IPS-18a (cell line): ENCODE data around the gene NUP160.
A peak's percentile ranks its signal among the peaks of the same experiment; 100 is the strongest.

Experiments used
- H3K27ac ChIP-seq: one replicate; pipeline ENCODE4 v1.5.1; 2013; ENCODE audit warnings: low read length
- H3K27me3 ChIP-seq: one replicate; pipeline ENCODE4 v1.6.1; 2013; ENCODE audit warnings: mild to moderate bottlenecking, low read length; ENCODE audit not compliant: control insufficient read depth, insufficient read depth
- H3K36me3 ChIP-seq: one replicate; pipeline ENCODE4 v1.6.1; 2013; ENCODE audit warnings: low read depth, low read length; ENCODE audit not compliant: control insufficient read depth
- H3K4me1 ChIP-seq: one replicate; pipeline ENCODE4 v1.6.1; 2013; ENCODE audit warnings: low read depth, low read length; ENCODE audit not compliant: control insufficient read depth
- H3K4me3 ChIP-seq: one replicate; pipeline ENCODE4 v1.5.1; 2013; ENCODE audit warnings: low read length
- H3K9ac ChIP-seq: one replicate; pipeline ENCODE4 v1.6.1; 2013; ENCODE audit warnings: mild to moderate bottlenecking, low read length, moderate library complexity
- H3K9me3 ChIP-seq: one replicate; pipeline ENCODE4 v1.6.1; 2013; ENCODE audit warnings: low read depth, low read length; ENCODE audit not compliant: control insufficient read depth

NUP160 gene

GRCh38 chr11:47857892-47858543 is 9.9 kb upstream of the NUP160 start:
- Histone ChIP-seq H3K9me3 (no peaks in the 10 kb centered on the region), H3K9ac (no peak overlapping the region), H3K4me1 (no peaks in the 10 kb centered on the region), H3K36me3 (no peaks in the 10 kb centered on the region), H3K27me3 (no peaks in the 10 kb centered on the region), H3K27ac (no peak overlapping the region), H3K4me3 (no peak overlapping the region)

DNA sequence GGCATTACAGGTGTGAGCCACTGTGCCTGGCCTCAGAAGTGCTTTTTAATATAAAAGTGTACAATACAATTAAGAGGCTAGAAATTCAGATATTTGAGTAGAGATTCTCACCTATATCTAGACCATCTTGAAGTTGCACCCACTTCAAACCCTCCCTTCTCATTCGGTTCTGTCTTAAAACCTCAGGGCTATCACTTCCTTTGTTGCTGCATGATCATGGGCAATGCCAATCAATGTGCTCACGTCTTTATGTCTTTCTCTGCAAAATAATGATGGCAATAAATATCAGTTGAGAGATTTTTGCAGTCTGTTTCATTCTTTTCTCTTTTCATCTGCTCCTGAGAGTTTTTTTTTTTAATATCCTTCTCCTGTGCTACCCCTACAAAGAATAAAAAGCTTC is 9.3 kb upstream of the NUP160 start:
- Histone ChIP-seq H3K4me3 (no peak overlapping the region), H3K4me1 (no peaks in the 10 kb centered on the region), H3K9me3 (no peaks in the 10 kb centered on the region), H3K36me3 (no peaks in the 10 kb centered on the region), H3K27ac (no peak overlapping the region), H3K9ac (no peak overlapping the region), H3K27me3 (no peaks in the 10 kb centered on the region)

DNA sequence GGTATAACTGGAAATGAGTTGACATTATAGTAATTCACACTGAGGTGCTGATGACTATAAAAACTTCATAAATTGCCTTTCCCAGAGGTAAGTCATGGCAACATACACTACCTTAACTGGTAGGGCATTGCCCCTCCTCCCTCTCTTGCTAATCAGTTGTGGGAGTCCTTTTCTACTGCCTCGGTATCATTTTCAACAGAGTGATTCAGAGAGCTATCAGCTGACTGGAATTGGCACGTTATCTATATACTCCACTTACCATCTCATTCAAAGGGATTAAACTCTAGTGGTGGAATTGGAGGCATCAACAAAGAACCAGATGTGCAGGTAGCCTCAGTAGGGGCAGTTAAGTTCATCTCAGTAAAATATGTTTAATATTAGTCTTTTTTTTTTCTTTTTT is 8.0 kb upstream of the NUP160 start:
- H3K9ac ChIP-seq: no peak overlapping the region

DNA sequence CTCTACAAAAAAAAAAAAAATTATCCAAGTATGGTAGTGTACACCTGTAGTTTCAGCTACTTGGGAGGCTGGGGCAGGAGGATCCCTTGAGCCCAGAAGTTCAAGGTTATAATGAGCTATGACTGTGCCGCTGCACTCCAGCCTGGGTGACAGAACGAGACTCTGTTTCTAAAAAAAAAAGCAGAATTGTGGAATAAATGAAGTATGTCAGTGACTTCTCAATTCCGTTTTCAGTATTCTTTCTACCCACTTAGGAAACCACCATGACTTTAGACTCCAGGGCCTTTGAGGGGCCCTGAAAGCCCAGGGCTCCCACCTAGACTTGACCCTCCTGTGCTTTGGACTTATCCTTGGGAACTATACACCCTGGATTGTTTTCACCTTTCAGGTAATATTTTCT is 6.5 kb upstream of the NUP160 start:
- Histone ChIP-seq H3K4me1 (no peaks in the 10 kb centered on the region), H3K36me3 (no peaks in the 10 kb centered on the region), H3K9ac (no peak overlapping the region), H3K4me3 (no peak overlapping the region), H3K27me3 (no peaks in the 10 kb centered on the region), H3K27ac (no peak overlapping the region), H3K9me3 (no peaks in the 10 kb centered on the region)

More for the DNA sequence above, 8.0 kb upstream of the NUP160 start:
- Histone ChIP-seq H3K4me3 (no peak overlapping the region), H3K27ac (no peak overlapping the region), H3K4me1 (no peaks in the 10 kb centered on the region), H3K36me3 (no peaks in the 10 kb centered on the region), H3K9me3 (no peaks in the 10 kb centered on the region), H3K27me3 (no peaks in the 10 kb centered on the region)

DNA sequence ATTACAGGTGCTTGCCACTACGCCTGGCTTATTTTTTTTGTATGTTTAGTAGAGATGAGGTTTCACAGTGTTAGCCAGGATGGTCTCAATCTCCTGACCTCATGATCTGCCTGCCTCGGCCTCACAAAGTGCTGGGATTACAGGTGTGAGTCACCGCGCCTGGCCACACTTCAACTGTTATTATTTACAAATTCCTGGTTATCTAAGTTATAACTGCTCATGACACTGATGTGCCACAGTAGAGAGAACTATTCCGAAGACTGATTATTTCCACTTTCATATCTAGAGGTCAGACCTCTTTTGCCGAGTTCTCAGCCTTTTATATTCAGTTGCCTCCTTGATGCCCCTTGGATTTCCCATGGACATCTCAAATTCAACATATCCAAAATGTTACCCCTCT is 3.9 kb upstream of the NUP160 start:
- Histone ChIP-seq H3K36me3 (peaks cover 2% of the 10 kb centered on the region), H3K4me3 (no peak overlapping the region), H3K4me1 (peaks cover 9% of the 10 kb centered on the region)

DNA sequence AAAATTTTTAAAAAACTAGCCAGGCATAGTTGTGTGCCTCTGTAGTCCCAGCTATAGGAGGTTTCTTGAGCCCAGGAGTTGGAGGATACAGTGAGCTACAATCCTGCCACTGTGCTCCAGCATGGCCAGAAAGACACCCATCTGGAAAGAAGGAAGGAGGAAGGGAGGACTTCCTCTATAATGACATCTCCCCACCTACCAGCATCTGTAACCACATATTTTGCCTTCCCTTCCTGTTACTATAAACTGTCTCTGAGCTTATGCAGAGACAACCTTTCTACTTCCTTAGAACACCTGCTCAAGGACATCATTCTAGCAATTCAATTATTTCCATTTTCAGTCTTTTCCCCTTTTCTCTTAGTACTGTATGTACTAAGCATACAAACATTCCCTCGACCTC is 2.2 kb upstream of the NUP160 start:
- peaks cover 17% of the 10 kb centered on the region for H3K36me3 ChIP-seq
- H3K27ac ChIP-seq: no peak overlapping the region
- H3K9me3 ChIP-seq: no peaks in the 10 kb centered on the region
- peaks cover 11% of the 10 kb centered on the region for H3K4me1 ChIP-seq
- no peak overlapping the region for H3K9ac ChIP-seq
- no peaks in the 10 kb centered on the region for H3K27me3 ChIP-seq
- H3K4me3 ChIP-seq: no peak overlapping the region

More for the DNA sequence above, 3.9 kb upstream of the NUP160 start:
- Histone ChIP-seq H3K9ac (no peak overlapping the region), H3K27me3 (no peaks in the 10 kb centered on the region), H3K27ac (no peak overlapping the region), H3K9me3 (no peaks in the 10 kb centered on the region)

DNA sequence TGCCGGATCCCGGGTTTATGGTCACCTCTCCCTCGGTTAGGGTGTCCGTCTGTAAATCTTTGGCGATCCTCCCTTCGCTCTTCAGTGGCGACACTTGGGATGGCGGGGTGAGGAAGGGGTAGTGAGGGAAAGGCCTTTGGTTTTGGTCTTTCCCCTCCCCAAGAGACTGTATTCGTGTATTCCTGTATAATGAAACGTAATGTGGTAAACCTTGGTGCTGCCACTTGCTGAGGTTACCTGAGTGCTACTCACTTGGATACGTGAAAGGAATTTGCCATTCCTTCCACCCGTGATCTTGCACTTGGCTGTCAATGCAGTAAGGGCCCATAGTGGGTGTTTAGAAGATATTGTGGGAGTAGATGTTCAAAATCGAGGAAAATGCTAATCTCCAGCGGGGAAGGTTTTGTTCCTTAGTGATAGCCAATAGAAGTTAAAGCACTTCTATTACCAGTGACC is 578 bp upstream of the NUP160 start:
- H3K4me3 ChIP-seq: peak overlapping the region; percentile 98
- peaks cover 11% of the 10 kb centered on the region for H3K4me1 ChIP-seq
- H3K9ac ChIP-seq: peak overlapping the region; percentile 100
- H3K27me3 ChIP-seq: no peaks in the 10 kb centered on the region
- H3K36me3 ChIP-seq: peaks cover 26% of the 10 kb centered on the region
- H3K9me3 ChIP-seq: no peaks in the 10 kb centered on the region
- peak overlapping the region; percentile 72 for H3K27ac ChIP-seq

GRCh38 chr11:47847537-47847891 is 636 bp downstream of the NUP160 start:
- H3K9ac ChIP-seq: peak overlapping the region; percentile 100
- H3K4me1 ChIP-seq: peaks cover 11% of the 10 kb centered on the region
- H3K36me3 ChIP-seq: peaks cover 38% of the 10 kb centered on the region
- no peaks in the 10 kb centered on the region for H3K9me3 ChIP-seq
- peak overlapping the region; percentile 98 for H3K4me3 ChIP-seq
- H3K27ac ChIP-seq: peak overlapping the region; percentile 98
- no peaks in the 10 kb centered on the region for H3K27me3 ChIP-seq

DNA sequence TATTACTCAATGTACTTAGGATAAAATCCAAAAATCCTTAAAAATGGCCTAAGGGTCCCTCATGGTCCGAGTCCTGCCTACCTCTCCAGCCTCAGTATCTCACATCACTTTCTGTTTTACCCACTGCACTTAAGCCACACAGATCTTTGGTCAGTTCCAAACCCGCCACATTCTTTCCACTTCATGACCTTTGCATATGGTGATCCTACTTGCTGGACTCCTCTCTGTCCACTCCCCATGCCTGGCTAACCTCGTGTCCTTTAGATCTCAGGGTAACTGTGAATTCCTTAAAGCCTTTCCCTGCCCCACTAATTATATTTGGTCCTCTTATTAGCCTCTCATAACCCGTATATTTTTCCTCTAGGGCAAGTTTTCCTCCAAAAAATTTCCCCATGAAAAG is 1.2 kb downstream of the NUP160 start:
- H3K4me3 ChIP-seq: peak overlapping the region; percentile 98
- peaks cover 11% of the 10 kb centered on the region for H3K4me1 ChIP-seq
- no peaks in the 10 kb centered on the region for H3K27me3 ChIP-seq
- no peak overlapping the region for H3K27ac ChIP-seq
- no peaks in the 10 kb centered on the region for H3K9me3 ChIP-seq
- peaks cover 43% of the 10 kb centered on the region for H3K36me3 ChIP-seq
- peak overlapping the region; percentile 100 for H3K9ac ChIP-seq

DNA sequence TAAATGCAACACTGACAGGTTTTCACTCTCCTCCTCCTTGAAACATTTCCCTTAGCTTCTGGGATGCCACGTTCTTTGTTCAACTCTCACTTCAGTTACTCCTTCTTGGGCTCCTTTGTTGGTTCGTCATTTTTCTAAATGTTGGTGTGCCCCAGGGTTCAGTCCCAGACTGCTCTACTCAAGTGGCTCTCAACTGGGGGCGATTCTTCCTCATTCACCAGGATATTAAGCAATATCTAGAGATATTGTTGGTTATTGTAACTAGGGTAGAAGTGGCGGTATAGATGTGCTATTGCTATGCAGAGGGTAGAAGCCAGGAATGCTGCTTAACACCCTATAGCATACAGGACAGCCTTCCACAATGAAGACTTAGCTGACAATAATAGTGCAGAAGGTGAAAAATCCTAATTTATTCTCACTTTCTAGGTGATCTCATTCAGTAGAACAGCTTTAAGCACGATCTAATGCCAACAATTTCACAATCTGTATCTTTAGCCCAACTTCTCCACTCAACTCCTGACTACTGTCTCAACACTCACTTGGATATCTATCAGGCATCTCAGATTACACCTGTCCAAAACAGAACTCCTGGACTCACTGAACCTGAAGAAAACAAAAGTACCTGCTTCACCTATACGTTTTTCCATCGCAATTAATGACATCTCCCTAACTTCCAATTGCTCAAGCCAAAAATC is 4.6 kb downstream of the NUP160 start:
- H3K9ac ChIP-seq: no peak overlapping the region
- H3K27ac ChIP-seq: no peak overlapping the region
- H3K4me3 ChIP-seq: no peak overlapping the region
- peaks cover 72% of the 10 kb centered on the region for H3K36me3 ChIP-seq
- H3K27me3 ChIP-seq: no peaks in the 10 kb centered on the region
- peaks cover 6% of the 10 kb centered on the region for H3K4me1 ChIP-seq
- no peaks in the 10 kb centered on the region for H3K9me3 ChIP-seq

- Histone ChIP-seq H3K9ac (no peak overlapping the region), H3K4me1 (peaks cover 6% of the 10 kb centered on the region), H3K9me3 (no peaks in the 10 kb centered on the region), H3K27me3 (no peaks in the 10 kb centered on the region), H3K36me3 (peaks cover 76% of the 10 kb centered on the region), H3K27ac (no peak overlapping the region), H3K4me3 (no peak overlapping the region)
Observed at GRCh38 chr11:47842749-47843148, 5.4 kb downstream of the NUP160 start.

- H3K9me3 ChIP-seq: no peaks in the 10 kb centered on the region
- H3K4me1 ChIP-seq: no peaks in the 10 kb centered on the region
- no peaks in the 10 kb centered on the region for H3K27me3 ChIP-seq
- no peak overlapping the region for H3K4me3 ChIP-seq
- H3K36me3 ChIP-seq: peaks cover 90% of the 10 kb centered on the region
- H3K9ac ChIP-seq: no peak overlapping the region
- H3K27ac ChIP-seq: no peak overlapping the region
Observed at GRCh38 chr11:47837929-47838328, 10.2 kb downstream of the NUP160 start.
